ENCODE results near the gene UFD1. TPM values are rescaled to one million over a fixed set of nuclear protein-coding genes. Genes with fewer than 3 reads are reported as not detected.

UFD1 gene
- polyA plus RNA-seq, 4 donors, result 65.1 to 69.1 (median 67.0) TPM

GRCh38 chr22:19516378-19517170, 37.6 kb upstream of the UFD1 start:
- no peak for DNase-seq (ENCODE audit: low read depth in 4 of 4, low spot score in 3 of 4)

- DNase-seq (ENCODE audit: low read depth in 4 of 4, low spot score in 3 of 4), result no peak
Observed at GRCh38 chr22:19515654-19516377, 36.8 kb upstream of the UFD1 start.

- DNase-seq (ENCODE audit: low read depth in 4 of 4, low spot score in 3 of 4), result no peak
Observed at GRCh38 chr22:19514831-19515565, 36.0 kb upstream of the UFD1 start.

- DNase-seq (ENCODE audit: low read depth in 4 of 4, low spot score in 3 of 4), result no peak
Observed at GRCh38 chr22:19513823-19514222, 34.8 kb upstream of the UFD1 start.

- no peak for DNase-seq (ENCODE audit: low read depth in 4 of 4, low spot score in 3 of 4)
Observed at GRCh38 chr22:19510919-19511341, 31.9 kb upstream of the UFD1 start.

- no peak for DNase-seq (ENCODE audit: low read depth in 4 of 4, low spot score in 3 of 4)
Observed at GRCh38 chr22:19509923-19510322, 30.9 kb upstream of the UFD1 start.

GRCh38 chr22:19509191-19509590, 30.2 kb upstream of the UFD1 start:
- no peak for DNase-seq (ENCODE audit: low read depth in 4 of 4, low spot score in 3 of 4)

- no peak for DNase-seq (ENCODE audit: low read depth in 4 of 4, low spot score in 3 of 4)
Observed at GRCh38 chr22:19508024-19508776, 29.2 kb upstream of the UFD1 start.

GRCh38 chr22:19507534-19507861, 28.5 kb upstream of the UFD1 start:
- no peak for DNase-seq (ENCODE audit: low read depth in 4 of 4, low spot score in 3 of 4)

GRCh38 chr22:19506212-19506611, 27.2 kb upstream of the UFD1 start:
- no peak for DNase-seq (ENCODE audit: low read depth in 4 of 4, low spot score in 3 of 4)

GRCh38 chr22:19505735-19506126, 26.7 kb upstream of the UFD1 start:
- no peak for DNase-seq (ENCODE audit: low read depth in 4 of 4, low spot score in 3 of 4)

GRCh38 chr22:19504900-19505734, 26.1 kb upstream of the UFD1 start:
- DNase-seq (ENCODE audit: low read depth in 4 of 4, low spot score in 3 of 4), result no peak

GRCh38 chr22:19503869-19504268, 24.9 kb upstream of the UFD1 start:
- DNase-seq (ENCODE audit: low read depth in 4 of 4, low spot score in 3 of 4), result no peak

- DNase-seq (ENCODE audit: low read depth in 4 of 4, low spot score in 3 of 4), result no peak
Observed at GRCh38 chr22:19503367-19503766, 24.4 kb upstream of the UFD1 start.

- no peak for DNase-seq (ENCODE audit: low read depth in 4 of 4, low spot score in 3 of 4)
Observed at GRCh38 chr22:19501897-19502447, 23.0 kb upstream of the UFD1 start.

- DNase-seq (ENCODE audit: low read depth in 4 of 4, low spot score in 3 of 4), result no peak
Observed at GRCh38 chr22:19499880-19500242, 20.9 kb upstream of the UFD1 start.

- no peak for DNase-seq (ENCODE audit: low read depth in 4 of 4, low spot score in 3 of 4)
Observed at GRCh38 chr22:19499236-19499879, 20.4 kb upstream of the UFD1 start.

GRCh38 chr22:19498866-19499190, 19.8 kb upstream of the UFD1 start:
- DNase-seq (ENCODE audit: low read depth in 4 of 4, low spot score in 3 of 4), result no peak

- no peak for DNase-seq (ENCODE audit: low read depth in 4 of 4, low spot score in 3 of 4)
Observed at GRCh38 chr22:19498154-19498865, 19.3 kb upstream of the UFD1 start.
